ENCODE data around the gene SCN9A.

Gene SCN9A

GRCh38 chr2:166167449-166167848 lies 208.3 kb downstream of the SCN9A start:
- no peak for DNase-seq

- DNase-seq: no peak
Measured at GRCh38 chr2:166163775-166164174, 212.0 kb downstream of the SCN9A start.

- no peak for DNase-seq
Measured at GRCh38 chr2:166158546-166158945, 217.2 kb downstream of the SCN9A start.

GRCh38 chr2:166157578-166157977 lies 218.2 kb downstream of the SCN9A start:
- DNase-seq: no peak

- DNase-seq: no peak
Measured at GRCh38 chr2:166156985-166157490, 218.7 kb downstream of the SCN9A start.

DNA sequence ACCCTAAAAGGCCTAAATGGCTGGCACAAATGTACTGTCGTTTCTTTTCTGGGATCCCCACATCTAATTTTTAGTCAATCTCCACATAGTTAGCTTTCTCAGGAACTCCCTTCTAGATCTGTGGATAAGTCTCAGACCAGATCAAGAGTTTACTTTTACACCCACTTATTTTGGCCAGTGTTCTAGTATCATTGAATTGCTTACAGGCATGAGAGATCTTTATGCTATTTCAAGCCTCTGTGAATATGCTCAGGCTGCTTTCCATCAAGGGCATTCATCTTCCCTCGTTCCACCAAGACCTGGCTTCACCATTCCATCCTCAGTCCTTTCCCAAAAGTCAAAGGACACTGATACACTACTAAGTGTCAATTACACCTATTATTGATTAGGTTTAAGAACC lies 220.2 kb downstream of the SCN9A start:
- no peak for DNase-seq

GRCh38 chr2:166154685-166155338 lies 220.9 kb downstream of the SCN9A start:
- no peak for DNase-seq

DNA sequence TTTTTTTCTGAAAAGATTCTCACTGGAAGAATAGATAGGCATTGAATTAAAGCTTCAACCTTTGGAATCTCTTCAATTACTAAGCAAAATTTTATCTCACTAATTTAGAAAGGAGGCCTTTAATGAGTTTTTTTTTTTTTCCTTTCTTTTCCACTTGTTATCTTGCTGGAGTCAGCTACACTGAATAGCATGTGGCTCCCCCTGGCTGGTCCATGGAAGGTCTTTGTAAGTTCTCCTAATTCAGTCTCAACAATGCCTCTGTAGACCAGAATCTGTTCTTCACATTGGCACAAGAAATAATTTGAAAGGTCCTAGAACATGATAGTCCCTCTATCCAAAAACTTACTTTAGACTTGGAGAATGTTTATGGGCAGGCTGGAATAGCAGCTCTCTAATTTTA lies 223.7 kb downstream of the SCN9A start:
- DNase-seq: no peak

- no peak for DNase-seq
Measured at GRCh38 chr2:166148500-166149400, 227.0 kb downstream of the SCN9A start.

- DNase-seq: no peak
Measured at GRCh38 chr2:166147883-166148282, 227.9 kb downstream of the SCN9A start.

Data from cortex of kidney (tissue), 1 donor.